ENCODE measurements around the gene TES. TPM values are rescaled to one million over a fixed set of nuclear protein-coding genes. Genes with fewer than 3 reads are reported as not detected.

The TES gene
- total RNA-seq, 4 donors from 2014 or later, result 24.7 to 33.1 (median 31.6) TPM

DNA sequence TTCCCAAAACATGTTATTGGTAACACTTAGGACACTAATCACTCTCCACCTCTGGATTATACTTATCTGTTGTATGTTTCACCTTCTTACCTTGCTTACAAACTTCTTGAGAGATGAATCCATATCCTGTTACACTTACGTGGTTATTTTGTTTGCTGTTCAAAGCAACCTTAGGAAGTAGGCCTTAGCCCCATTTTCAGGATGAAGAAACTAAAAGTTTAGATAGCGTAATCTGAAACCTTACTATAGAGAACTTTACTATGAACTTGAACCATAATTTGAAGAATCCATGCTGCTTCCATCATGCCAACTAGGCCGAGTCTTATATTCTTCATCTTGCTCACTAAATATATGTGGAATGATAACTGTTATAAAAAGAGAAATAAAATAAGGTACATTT lies 4.6 kb downstream of the TES start:
- TF ChIP-seq, protein P1, sequence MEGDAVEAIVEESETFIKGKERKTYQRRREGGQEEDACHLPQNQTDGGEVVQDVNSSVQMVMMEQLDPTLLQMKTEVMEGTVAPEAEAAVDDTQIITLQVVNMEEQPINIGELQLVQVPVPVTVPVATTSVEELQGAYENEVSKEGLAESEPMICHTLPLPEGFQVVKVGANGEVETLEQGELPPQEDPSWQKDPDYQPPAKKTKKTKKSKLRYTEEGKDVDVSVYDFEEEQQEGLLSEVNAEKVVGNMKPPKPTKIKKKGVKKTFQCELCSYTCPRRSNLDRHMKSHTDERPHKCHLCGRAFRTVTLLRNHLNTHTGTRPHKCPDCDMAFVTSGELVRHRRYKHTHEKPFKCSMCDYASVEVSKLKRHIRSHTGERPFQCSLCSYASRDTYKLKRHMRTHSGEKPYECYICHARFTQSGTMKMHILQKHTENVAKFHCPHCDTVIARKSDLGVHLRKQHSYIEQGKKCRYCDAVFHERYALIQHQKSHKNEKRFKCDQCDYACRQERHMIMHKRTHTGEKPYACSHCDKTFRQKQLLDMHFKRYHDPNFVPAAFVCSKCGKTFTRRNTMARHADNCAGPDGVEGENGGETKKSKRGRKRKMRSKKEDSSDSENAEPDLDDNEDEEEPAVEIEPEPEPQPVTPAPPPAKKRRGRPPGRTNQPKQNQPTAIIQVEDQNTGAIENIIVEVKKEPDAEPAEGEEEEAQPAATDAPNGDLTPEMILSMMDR (IDR thresholded peaks at IDR 0.05; ENCODE audit: low read depth), result no peak

DNA sequence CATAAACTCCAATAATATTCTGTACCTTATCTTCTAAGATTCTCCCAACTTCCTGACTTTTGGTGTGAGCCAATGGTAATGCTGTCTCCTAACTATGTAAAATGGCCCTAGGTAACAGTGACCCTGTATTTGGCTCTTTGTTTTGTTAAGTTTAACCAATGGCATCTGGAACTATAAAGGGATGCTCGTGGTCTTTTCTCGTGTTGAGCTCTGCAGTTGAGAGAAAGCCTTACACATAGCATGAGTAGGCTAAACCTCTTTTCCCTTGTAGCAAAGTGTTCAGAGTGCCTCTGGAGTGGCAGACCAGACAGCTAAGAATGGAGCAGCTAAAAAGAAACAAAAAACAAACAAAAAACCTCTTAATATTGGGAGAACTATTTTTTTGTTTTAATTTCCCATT lies 5.2 kb downstream of the TES start:
- TF ChIP-seq, protein P1 (IDR thresholded peaks at IDR 0.05; ENCODE audit: low read depth), result no peak

DNA sequence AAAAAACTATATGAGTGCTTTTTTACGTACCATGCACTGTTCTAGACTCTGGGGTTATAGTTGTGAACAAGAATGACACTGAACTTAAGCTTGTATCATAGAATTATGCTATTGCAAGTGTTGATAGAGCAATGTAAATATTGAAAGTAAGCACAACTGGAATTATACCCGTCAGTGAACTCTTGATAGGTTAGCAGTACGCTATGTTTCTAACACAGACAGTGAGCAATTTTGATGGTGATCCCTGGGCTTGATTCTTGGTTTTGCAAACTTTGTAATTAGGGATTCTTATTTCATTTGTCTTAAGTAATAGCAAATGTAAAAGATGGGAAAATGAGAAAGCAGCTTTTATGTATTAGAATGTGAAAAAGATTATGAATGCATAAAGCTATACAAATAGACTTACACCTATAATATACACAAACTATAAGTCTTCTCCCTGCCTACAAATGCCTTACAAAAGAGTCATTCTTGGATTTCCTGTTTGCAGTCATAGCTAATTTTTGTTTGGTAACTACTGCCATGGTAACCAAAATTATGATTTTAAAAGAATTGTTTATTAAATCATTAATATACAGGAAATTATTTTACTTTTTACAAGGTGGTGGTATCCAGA lies 6.7 kb downstream of the TES start:
- TF ChIP-seq, protein P1 (IDR thresholded peaks at IDR 0.05; ENCODE audit: low read depth), result no peak

DNA sequence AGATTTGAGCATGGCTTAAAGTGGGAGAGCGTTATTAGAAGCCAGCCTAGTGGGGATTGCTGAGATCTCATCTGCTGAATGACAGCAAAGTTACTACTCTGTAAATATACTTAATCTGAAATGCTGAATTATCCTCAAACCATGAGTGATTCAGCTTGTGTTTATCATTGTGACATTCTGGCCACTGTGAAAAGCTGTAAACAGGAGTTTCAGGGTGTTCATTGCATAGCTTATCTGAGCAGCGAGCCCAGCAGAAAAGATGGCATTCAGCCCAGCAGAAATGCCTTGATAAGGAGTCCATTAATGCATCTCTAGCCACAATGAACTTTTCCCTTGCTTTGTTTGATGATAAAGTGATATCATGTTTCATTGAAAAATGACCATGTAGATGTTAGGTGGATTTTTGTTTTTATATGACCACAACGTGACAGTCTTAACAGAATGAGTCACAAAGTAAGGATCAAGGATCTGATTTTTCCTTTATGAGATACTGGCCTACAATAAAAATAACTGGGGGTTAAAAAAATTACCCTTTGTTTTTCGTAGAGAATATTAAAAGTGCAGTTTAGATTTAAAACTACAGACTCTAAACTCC lies 7.8 kb downstream of the TES start:
- TF ChIP-seq, protein P1 (IDR thresholded peaks at IDR 0.05; ENCODE audit: low read depth), result no peak

DNA sequence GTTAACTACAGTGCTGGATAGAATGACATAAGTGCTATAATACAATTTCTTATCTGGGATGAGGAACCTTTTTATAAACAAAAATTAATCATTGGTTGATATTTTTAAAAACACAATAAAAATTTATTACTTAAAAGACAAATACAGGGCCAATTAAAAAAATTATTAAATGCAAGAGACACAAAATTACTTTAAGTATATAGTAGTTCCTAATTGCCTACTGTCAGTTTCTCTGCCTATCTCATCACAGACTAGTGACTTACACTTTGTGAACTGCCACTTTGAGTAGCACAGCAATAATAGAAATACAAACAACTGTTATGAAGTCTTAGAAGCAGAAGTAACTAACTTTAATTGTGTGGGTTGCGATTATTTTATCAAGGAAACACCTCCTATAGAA lies 8.4 kb downstream of the TES start:
- TF ChIP-seq, protein P1 (IDR thresholded peaks at IDR 0.05; ENCODE audit: low read depth), result no peak

DNA sequence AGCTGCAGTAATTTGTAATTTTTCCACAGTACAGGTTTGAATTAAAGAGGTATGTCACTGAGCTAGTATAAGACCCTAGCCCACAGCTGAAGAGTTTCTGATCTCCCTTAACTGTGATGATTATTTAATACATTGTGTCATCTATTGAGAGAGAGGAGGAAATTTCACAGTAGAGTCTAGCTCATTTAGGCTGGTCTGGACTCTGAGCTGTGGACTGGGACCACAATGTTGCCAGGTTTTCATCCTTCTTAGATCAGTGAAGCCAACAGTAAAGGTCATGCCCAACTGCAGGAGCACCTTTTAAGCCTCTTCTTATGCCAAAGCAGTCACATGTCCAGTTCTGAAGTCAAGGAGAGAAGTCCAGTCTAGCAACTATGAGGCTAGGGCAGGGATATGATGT lies 8.9 kb downstream of the TES start:
- TF ChIP-seq, protein P1 (IDR thresholded peaks at IDR 0.05; ENCODE audit: low read depth), result no peak

DNA sequence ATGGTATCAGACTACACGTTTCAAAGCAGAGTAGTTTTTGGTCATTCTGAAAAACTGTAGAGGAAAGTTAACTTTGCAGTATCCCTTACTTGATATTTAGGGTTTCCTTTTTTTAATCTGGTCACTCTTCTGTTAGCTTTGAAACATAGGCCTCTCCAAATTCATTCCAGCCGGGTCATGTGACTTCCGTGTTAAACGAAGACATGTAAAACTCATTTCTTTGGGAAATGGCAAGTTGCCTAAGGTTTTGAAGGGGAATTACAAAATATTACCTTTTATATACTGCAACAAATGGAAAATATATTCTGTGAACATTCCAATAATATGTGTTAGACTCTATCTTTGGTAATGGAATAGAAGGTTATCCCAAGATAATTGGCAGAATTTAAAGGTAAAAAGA lies 9.5 kb downstream of the TES start:
- TF ChIP-seq, protein P1 (IDR thresholded peaks at IDR 0.05; ENCODE audit: low read depth), result no peak
